Bronchial epithelial cell (primary cell): ENCODE data around the gene PRND. TPM values are rescaled to one million over a fixed set of nuclear protein-coding genes. Genes with fewer than 3 reads are reported as not detected.
"Not testable (repeated sequence)": the region's sequence is repeated elsewhere in the genome, so short reads cannot be mapped to it uniquely, and the experiment has no call there.

Experiments used
- DNase-seq: peaks from one replicate; pipeline ENCODE4 v3.0.0-alpha.2; 2010; ENCODE audit warnings: low read depth
- FAIRE-seq: peaks from 2 replicates; lab custom pipeline; 2011; peaks lifted over from hg19 to GRCh38; lab: Jason Lieb, UNC
- H3K27me3 ChIP-seq: 2 replicates; pipeline ENCODE4 v1.5.1; 2011; ENCODE audit warnings: low read length; ENCODE audit not compliant: control insufficient read depth, insufficient read depth
- H3K36me3 ChIP-seq: 2 replicates; pipeline ENCODE4 v1.5.1; 2011; ENCODE audit warnings: low read length; ENCODE audit not compliant: control insufficient read depth, insufficient read depth
- H3K4me3 ChIP-seq: 2 replicates; pipeline ENCODE4 v1.5.1; 2011; ENCODE audit warnings: mild to moderate bottlenecking, low read depth, low read length, control low read depth
- CTCF ChIP-seq: IDR thresholded peaks from 2 replicates; pipeline ENCODE4 v1.5.1; 2011; ENCODE audit warnings: mild to moderate bottlenecking, moderate library complexity, low read length, control low read depth, inconsistent platforms; ENCODE audit not compliant: insufficient read depth, severe bottlenecking
- total RNA-seq: library from RNA; depleted of rRNA; stranded (reverse); fragments of >200 nt; gene quantifications from 2 replicates; pipeline ENCODE4 v1.2.1, GENCODE V29; 2014

The PRND gene
- total RNA-seq, 1 donor from 2014 or later, result not detected

DNA sequence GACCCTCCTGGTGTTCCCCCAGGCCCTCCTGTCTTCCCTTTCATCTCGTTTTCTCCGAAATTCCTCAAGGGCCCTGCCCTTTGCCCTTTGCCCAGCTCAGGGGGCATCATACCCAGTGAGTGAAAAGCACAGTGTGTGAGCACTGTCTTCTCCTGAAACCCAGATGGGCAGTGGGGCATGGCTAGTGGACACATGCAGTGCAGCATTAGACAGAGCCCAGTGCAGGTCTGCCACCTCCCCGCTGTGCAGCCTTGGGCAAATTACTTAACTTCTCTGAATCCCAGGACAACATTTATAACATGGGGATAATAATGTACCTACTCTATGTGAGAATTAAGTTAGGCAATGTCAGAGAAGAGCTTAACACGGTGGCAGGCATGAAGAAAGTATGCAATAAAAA lies 1.3 kb downstream of the PRND start:
- H3K36me3 ChIP-seq, result no peaks in the 10 kb centered on the region
- no peak for TF ChIP-seq CTCF
- no peak for DNase-seq
- no peak for FAIRE-seq
- peaks cover 3% of the 10 kb centered on the region for H3K27me3 ChIP-seq
- no peak overlapping the region for H3K4me3 ChIP-seq

- H3K4me3 ChIP-seq, H3K36me3 ChIP-seq, DNase-seq, FAIRE-seq, H3K27me3 ChIP-seq: not testable (repeated sequence)
Observed at GRCh38 chr20:4723553-4723952, 1.8 kb downstream of the PRND start.

DNA sequence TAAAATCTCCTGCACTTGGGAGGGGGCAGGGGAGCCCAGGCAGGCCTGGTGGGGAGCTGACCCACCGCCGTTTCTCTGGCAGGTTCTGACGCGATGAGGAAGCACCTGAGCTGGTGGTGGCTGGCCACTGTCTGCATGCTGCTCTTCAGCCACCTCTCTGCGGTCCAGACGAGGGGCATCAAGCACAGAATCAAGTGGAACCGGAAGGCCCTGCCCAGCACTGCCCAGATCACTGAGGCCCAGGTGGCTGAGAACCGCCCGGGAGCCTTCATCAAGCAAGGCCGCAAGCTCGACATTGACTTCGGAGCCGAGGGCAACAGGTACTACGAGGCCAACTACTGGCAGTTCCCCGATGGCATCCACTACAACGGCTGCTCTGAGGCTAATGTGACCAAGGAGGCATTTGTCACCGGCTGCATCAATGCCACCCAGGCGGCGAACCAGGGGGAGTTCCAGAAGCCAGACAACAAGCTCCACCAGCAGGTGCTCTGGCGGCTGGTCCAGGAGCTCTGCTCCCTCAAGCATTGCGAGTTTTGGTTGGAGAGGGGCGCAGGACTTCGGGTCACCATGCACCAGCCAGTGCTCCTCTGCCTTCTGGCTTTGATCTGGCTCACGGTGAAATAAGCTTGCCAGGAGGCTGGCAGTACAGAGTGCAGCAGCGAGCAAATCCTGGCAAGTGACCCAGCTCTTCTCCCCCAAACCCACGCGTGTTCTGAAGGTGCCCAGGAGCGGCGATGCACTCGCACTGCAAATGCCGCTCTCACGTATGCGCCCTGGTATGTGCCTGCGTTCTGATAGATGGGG lies 3.0 kb downstream of the PRND start:
- DNase-seq, result no peak
- FAIRE-seq, result no peak

GRCh38 chr20:4725263-4725550 lies 3.5 kb downstream of the PRND start:
- no peaks in the 10 kb centered on the region for H3K36me3 ChIP-seq
- peaks cover 3% of the 10 kb centered on the region for H3K27me3 ChIP-seq
- no peak for TF ChIP-seq CTCF
- DNase-seq, result no peak
- no peak for FAIRE-seq
- no peak overlapping the region for H3K4me3 ChIP-seq

More for the DNA sequence above, 3.0 kb downstream of the PRND start:
- Histone ChIP-seq H3K27me3 (peaks cover 3% of the 10 kb centered on the region), H3K36me3 (no peaks in the 10 kb centered on the region), H3K4me3 (no peak overlapping the region)
- TF ChIP-seq CTCF, result no peak

- Histone ChIP-seq H3K36me3 (no peaks in the 10 kb centered on the region), H3K4me3 (no peak overlapping the region), H3K27me3 (peaks cover 3% of the 10 kb centered on the region)
- FAIRE-seq (no peak), DNase-seq (peak; percentile 58)
- no peak for TF ChIP-seq CTCF
Observed at GRCh38 chr20:4726710-4727397, 5.1 kb downstream of the PRND start.

GRCh38 chr20:4728120-4728760 lies 6.5 kb downstream of the PRND start:
- H3K36me3 ChIP-seq, result no peaks in the 10 kb centered on the region
- no peak for TF ChIP-seq CTCF
- no peak overlapping the region for H3K4me3 ChIP-seq
- DNase-seq (peak; percentile 74), FAIRE-seq (peak; percentile 18)
- no peaks in the 10 kb centered on the region for H3K27me3 ChIP-seq
